MM.1S (cell line): Measurements from ENCODE around the gene SLC44A1.

Source experiments
- DNase-seq: peaks from one replicate; pipeline ENCODE4 v3.0.0-alpha.2; 2015
- H2AFZ ChIP-seq: fragments of 300-600 bp; sonication (generic); 2 replicates; pipeline ENCODE4 v1.6.0; 2016; ENCODE audit warnings: antibody characterized with exemption, low read length
- H3F3A ChIP-seq: fragments of 300-600 bp; sonication (generic); 2 replicates; pipeline ENCODE4 v1.6.1; 2016; ENCODE audit warnings: mild to moderate bottlenecking, antibody characterized with exemption, low read length, moderate library complexity, mixed read lengths; ENCODE audit not compliant: insufficient read depth
- H3K27ac ChIP-seq: fragments of 300-600 bp; sonication (generic); 2 replicates; pipeline ENCODE4 v1.5.1; 2016; ENCODE audit warnings: mild to moderate bottlenecking, low read length
- H3K27me3 ChIP-seq: fragments of 300-600 bp; sonication (generic); replicated peaks from 2 replicates; pipeline ENCODE4 v1.6.0; 2016; ENCODE audit warnings: low read length; ENCODE audit not compliant: insufficient read depth
- H3K36me3 ChIP-seq: fragments of 300-600 bp; sonication (generic); replicated peaks from 2 replicates; pipeline ENCODE4 v1.6.1; 2016; ENCODE audit warnings: mild to moderate bottlenecking, low read length, mixed read lengths; ENCODE audit not compliant: insufficient read depth
- H3K4me1 ChIP-seq: fragments of 300-600 bp; sonication (generic); 2 replicates; pipeline ENCODE4 v1.6.1; 2016; ENCODE audit warnings: low read length, mixed read lengths
- H3K4me2 ChIP-seq: fragments of 300-600 bp; sonication (generic); 2 replicates; pipeline ENCODE4 v1.6.0; 2016; ENCODE audit warnings: low read depth, low read length
- H3K4me3 ChIP-seq: fragments of 300-600 bp; sonication (generic); 2 replicates; pipeline ENCODE4 v1.5.1; 2016; ENCODE audit warnings: low read length, mixed read lengths
- H3K79me2 ChIP-seq: fragments of 300-600 bp; sonication (generic); 2 replicates; pipeline ENCODE4 v1.6.1; 2016; ENCODE audit warnings: mixed run types, low read length, mixed read lengths
- H3K9ac ChIP-seq: fragments of 300-600 bp; sonication (generic); 2 replicates; pipeline ENCODE4 v1.6.1; 2016; ENCODE audit warnings: low read length, mixed read lengths
- H3K9me2 ChIP-seq: fragments of 300-600 bp; sonication (generic); replicated peaks from 2 replicates; pipeline ENCODE4 v1.6.1; 2016; ENCODE audit warnings: mild to moderate bottlenecking, low read length, mixed read lengths; ENCODE audit not compliant: insufficient read depth
- H3K9me3 ChIP-seq: fragments of 300-600 bp; sonication (generic); replicated peaks from 2 replicates; pipeline ENCODE4 v1.6.1; 2016; ENCODE audit warnings: mild to moderate bottlenecking, low read length, mixed read lengths; ENCODE audit not compliant: insufficient read depth
- H4K20me1 ChIP-seq: fragments of 300-600 bp; sonication (generic); 2 replicates; pipeline ENCODE4 v1.6.1; 2016; ENCODE audit warnings: mild to moderate bottlenecking, low read length, moderate library complexity, mixed read lengths; ENCODE audit not compliant: insufficient read depth
- EZH2 ChIP-seq: fragments of 300-600 bp; sonication (generic); optimal IDR thresholded peaks from 2 replicates; pipeline ENCODE3; 2017; ENCODE audit warnings: low read depth, mild to moderate bottlenecking, antibody characterized with exemption, low read length, mixed read lengths
- EZH2phosphoT487 ChIP-seq: fragments of 300-600 bp; sonication (generic); IDR thresholded peaks from 2 replicates; pipeline ENCODE4 v1.6.1; 2018; ENCODE audit warnings: antibody characterized with exemption, low read length
- TF ChIP-seq, protein P1 (sequence below): fragments of 300-600 bp; sonication (generic); IDR thresholded peaks from 2 replicates; pipeline ENCODE4 v1.5.1; 2016; ENCODE audit warnings: antibody characterized with exemption, low read length, mixed read lengths

The SLC44A1 gene

DNA sequence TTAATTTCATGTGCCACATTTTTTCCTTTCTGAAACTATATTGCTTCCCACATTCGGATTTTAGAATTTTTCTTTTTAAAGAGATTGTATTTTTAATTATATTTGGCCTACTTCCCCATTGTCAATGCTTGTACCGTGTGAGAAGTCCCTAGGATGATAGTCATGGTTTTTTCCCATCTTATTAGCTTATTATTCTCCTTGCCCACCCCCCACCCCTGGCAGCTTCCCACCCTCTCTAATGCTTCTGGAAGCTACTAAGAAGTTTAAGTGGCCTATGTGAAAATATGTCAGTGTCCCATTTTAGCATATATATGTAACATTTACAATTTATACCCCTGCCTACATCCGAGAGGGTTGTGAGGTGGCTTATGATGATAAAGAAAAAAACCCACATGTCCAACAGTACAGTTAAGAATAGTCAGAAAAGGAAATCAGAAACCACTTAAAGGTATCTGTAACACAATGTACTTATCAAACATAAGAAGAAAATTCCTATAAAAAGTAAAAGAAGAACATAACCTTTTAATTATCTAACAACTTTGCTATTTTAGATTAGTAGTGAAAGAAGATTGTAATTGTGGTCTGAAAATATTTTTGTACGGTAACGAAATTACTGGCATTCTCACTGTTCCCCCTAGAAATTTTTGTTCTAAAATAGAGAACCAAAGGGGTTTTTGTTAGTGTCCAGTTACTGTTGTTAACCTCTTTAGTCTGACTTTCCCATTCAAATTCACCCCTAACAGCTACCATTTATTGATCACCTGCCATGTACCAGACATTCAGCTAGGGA, 62.1 kb downstream of the SLC44A1 start:
- H3K4me3 ChIP-seq = no peak overlapping the region
- peaks cover 57% of the 10 kb centered on the region for H3K79me2 ChIP-seq
- H3K9me3 ChIP-seq = no peaks in the 10 kb centered on the region
- H3K27me3 ChIP-seq = no peaks in the 10 kb centered on the region
- H2AFZ ChIP-seq = no peak overlapping the region
- H3K4me1 ChIP-seq = no peaks in the 10 kb centered on the region
- no peaks in the 10 kb centered on the region for H4K20me1 ChIP-seq
- H3K36me3 ChIP-seq = no peaks in the 10 kb centered on the region
- H3F3A ChIP-seq = no peaks in the 10 kb centered on the region
- no peak overlapping the region for H3K4me2 ChIP-seq
- no peaks in the 10 kb centered on the region for H3K9me2 ChIP-seq
- no peak overlapping the region for H3K9ac ChIP-seq
- DNase-seq = no peak
- no peak overlapping the region for H3K27ac ChIP-seq
- TF ChIP-seq EZH2phosphoT487 (no peak), EZH2 (no peak)
- TF ChIP-seq, protein P1, sequence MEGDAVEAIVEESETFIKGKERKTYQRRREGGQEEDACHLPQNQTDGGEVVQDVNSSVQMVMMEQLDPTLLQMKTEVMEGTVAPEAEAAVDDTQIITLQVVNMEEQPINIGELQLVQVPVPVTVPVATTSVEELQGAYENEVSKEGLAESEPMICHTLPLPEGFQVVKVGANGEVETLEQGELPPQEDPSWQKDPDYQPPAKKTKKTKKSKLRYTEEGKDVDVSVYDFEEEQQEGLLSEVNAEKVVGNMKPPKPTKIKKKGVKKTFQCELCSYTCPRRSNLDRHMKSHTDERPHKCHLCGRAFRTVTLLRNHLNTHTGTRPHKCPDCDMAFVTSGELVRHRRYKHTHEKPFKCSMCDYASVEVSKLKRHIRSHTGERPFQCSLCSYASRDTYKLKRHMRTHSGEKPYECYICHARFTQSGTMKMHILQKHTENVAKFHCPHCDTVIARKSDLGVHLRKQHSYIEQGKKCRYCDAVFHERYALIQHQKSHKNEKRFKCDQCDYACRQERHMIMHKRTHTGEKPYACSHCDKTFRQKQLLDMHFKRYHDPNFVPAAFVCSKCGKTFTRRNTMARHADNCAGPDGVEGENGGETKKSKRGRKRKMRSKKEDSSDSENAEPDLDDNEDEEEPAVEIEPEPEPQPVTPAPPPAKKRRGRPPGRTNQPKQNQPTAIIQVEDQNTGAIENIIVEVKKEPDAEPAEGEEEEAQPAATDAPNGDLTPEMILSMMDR = no peak

DNA sequence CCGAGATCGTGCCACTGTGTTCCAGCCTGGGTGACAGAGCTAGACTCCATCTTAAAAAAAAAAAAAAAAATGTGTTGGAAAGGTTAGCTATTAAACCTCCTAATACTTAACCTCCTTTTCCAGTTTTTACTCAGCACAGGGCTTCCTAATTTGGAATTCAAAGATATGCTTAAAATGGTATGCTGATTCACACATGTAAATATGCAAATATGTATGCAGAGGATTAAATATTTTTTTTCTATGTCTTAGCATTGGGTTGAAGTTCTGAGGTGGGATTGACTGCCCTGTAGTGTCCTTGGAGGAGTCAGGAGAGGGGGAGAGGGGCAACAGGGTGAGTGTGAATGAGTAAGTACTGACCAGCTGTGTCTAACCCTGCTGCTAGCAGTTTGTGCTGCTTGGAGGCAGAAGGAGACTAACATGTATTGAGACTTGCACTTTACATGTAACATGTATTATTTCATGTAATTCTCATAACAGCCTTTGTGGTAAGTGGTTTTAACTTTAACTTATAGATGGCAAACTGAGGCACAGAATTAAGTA, 63.2 kb downstream of the SLC44A1 start:
- no peak overlapping the region for H3K4me3 ChIP-seq
- H3K4me2 ChIP-seq = no peak overlapping the region
- no peaks in the 10 kb centered on the region for H3K4me1 ChIP-seq
- no peak overlapping the region for H3K9ac ChIP-seq
- no peaks in the 10 kb centered on the region for H3K9me2 ChIP-seq
- peaks cover 56% of the 10 kb centered on the region for H3K79me2 ChIP-seq
- no peaks in the 10 kb centered on the region for H4K20me1 ChIP-seq
- H3F3A ChIP-seq = no peaks in the 10 kb centered on the region
- no peak for DNase-seq
- H2AFZ ChIP-seq = no peak overlapping the region
- no peaks in the 10 kb centered on the region for H3K27me3 ChIP-seq
- H3K9me3 ChIP-seq = no peaks in the 10 kb centered on the region
- TF ChIP-seq EZH2 (no peak), EZH2phosphoT487 (no peak)
- TF ChIP-seq, protein P1 = no peak
- H3K36me3 ChIP-seq = no peaks in the 10 kb centered on the region
- no peak overlapping the region for H3K27ac ChIP-seq

DNA sequence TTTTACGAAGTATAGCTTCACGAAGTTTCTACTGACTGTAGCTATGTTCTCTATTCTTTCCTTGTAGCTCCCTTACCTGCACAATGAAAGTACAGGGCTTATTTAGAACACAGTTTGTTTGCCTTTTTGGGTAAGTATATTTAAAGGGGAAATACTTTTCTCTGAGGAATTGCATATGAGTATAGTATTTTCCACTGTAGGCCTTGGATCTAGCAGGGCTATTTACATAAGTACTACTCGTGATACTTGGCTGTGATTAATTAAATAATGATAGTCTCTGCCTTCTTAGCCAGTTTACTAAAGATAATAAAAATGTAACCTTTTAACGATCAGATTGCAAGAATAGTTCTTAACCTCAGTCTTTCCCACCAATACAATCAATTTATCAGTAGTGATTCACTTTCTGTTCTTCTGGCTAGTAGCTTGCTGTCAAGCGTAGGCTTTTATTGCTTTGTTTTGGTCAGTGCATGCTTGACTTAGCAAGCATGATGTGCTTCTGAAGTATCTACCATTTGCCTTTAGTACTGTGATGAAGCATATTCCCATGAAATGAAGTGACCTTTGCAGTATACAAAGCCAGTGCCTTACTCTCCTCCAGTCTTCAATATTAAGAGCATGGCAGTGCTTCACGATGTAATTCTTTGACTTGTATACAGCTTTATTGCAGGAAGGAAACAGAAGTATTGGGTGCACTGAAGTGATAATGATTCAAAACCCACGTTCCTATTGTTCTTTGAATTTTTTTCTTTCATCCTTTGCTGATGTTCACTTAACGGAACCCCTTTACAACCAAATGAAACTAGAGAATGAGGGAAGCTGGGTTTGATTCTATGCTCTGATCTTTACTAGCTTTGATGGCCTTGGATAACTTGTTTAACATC, 64.2 kb downstream of the SLC44A1 start:
- H3K4me2 ChIP-seq = no peak overlapping the region
- H3F3A ChIP-seq = no peaks in the 10 kb centered on the region
- H3K36me3 ChIP-seq = no peaks in the 10 kb centered on the region
- H4K20me1 ChIP-seq = no peaks in the 10 kb centered on the region
- no peak for TF ChIP-seq EZH2
- TF ChIP-seq, protein P1 = no peak
- no peaks in the 10 kb centered on the region for H3K4me1 ChIP-seq
- no peak overlapping the region for H3K27ac ChIP-seq
- no peaks in the 10 kb centered on the region for H3K9me3 ChIP-seq
- no peaks in the 10 kb centered on the region for H3K9me2 ChIP-seq
- H3K9ac ChIP-seq = no peak overlapping the region
- DNase-seq = no peak
- H3K4me3 ChIP-seq = no peak overlapping the region
- peaks cover 53% of the 10 kb centered on the region for H3K79me2 ChIP-seq
- no peak overlapping the region for H2AFZ ChIP-seq
- no peaks in the 10 kb centered on the region for H3K27me3 ChIP-seq
